A673 (cell line): ENCODE results near the gene S100A12. TPM values are rescaled to one million over a fixed set of nuclear protein-coding genes. Genes with fewer than 3 reads are reported as not detected.

ENCODE experiments used
- BruUV-seq: library from RNA; stranded (reverse); fragments of 400-500 nt; replicated peaks from 2 replicates; lab custom pipeline; 2021; lab: Mats Ljungman, UMichigan
- CTCF ChIA-PET: fragments of 300-600 bp; sonication (Branson Sonifier 250); formaldehyde crosslinking; loops from one replicate; lab custom pipeline; 2022; ENCODE audit warnings: antibody characterized with exemption; lab: Charles Lee
- POLR2A ChIA-PET: fragments of 300-600 bp; sonication (Branson Sonifier 250); formaldehyde crosslinking; loops from one replicate; lab custom pipeline; 2022; ENCODE audit warnings: antibody characterized with exemption; ENCODE audit not compliant: low non-redundant PET; lab: Charles Lee
- DNase-seq: peaks from one replicate; pipeline ENCODE4 v3.0.0-alpha.2; 2015; ENCODE audit warnings: low spot score
- H3K27ac ChIP-seq: fragments of 200-600 bp; sonication (generic); 2 replicates; pipeline ENCODE4 v1.5.1; 2016; ENCODE audit warnings: mixed run types, low read depth, mild to moderate bottlenecking, mixed read lengths, antibody characterized with exemption, low read length; ENCODE audit not compliant: poor library complexity, severe bottlenecking
- H3K27me3 ChIP-seq: fragments of 200-600 bp; sonication (generic); replicated peaks from 2 replicates; pipeline ENCODE4 v1.6.1; 2017; ENCODE audit warnings: mixed run types, low read depth, mild to moderate bottlenecking, mixed read lengths, antibody characterized with exemption, low read length; ENCODE audit not compliant: insufficient read depth, poor library complexity
- H3K36me3 ChIP-seq: fragments of 200-600 bp; sonication (generic); 2 replicates; pipeline ENCODE4 v1.6.1; 2016; ENCODE audit warnings: mixed run types, mild to moderate bottlenecking, mixed read lengths, antibody characterized with exemption, low read length; ENCODE audit not compliant: insufficient read depth, poor library complexity, severe bottlenecking
- H3K4me1 ChIP-seq: fragments of 200-600 bp; sonication (generic); 2 replicates; pipeline ENCODE4 v1.6.1; 2017; ENCODE audit warnings: mixed run types, mild to moderate bottlenecking, mixed read lengths, antibody characterized with exemption, low read length; ENCODE audit not compliant: insufficient read depth, poor library complexity, severe bottlenecking
- H3K4me3 ChIP-seq: fragments of 200-600 bp; sonication (generic); 2 replicates; pipeline ENCODE4 v1.5.1; 2016; ENCODE audit warnings: low read depth, mixed run types, mild to moderate bottlenecking, mixed read lengths, low read length; ENCODE audit not compliant: poor library complexity, severe bottlenecking
- H3K9me3 ChIP-seq: fragments of 200-600 bp; sonication (generic); 2 replicates; pipeline ENCODE4 v1.6.1; 2016; ENCODE audit warnings: mixed run types, low read depth, mild to moderate bottlenecking, mixed read lengths, antibody characterized with exemption, low read length; ENCODE audit not compliant: poor library complexity, severe bottlenecking
- EZH2 ChIP-seq: fragments of 200-600 bp; sonication (generic); IDR thresholded peaks from 2 replicates; pipeline ENCODE4 v1.6.1; 2017; ENCODE audit warnings: borderline replicate concordance, low read depth, mild to moderate bottlenecking, mixed read lengths, antibody characterized with exemption, low read length; ENCODE audit not compliant: poor library complexity, severe bottlenecking
- intact Hi-C: fragments of 100-400 bp; cut with micrococcal nuclease; formaldehyde crosslinking; loops from one replicate; pipeline ENCODE4 v1.10.0; 2022; ENCODE audit not compliant: unreplicated experiment
- total RNA-seq: library from RNA; stranded (reverse); gene quantifications from 2 replicates; pipeline ENCODE4 v1.2.3, GENCODE V29; 2021
- TF ChIP-seq, protein P1 (sequence below): fragments of 300-800, 200-600 bp; sonication (generic); conservative IDR thresholded peaks from 2 replicates; pipeline ENCODE4 v1.5.1; 2017; ENCODE audit warnings: low read depth, mild to moderate bottlenecking, antibody characterized with exemption, low read length, moderate library complexity, mixed read lengths

The S100A12 gene
- total RNA-seq, 1 experiment from 2014 or later = not detected

DNA sequence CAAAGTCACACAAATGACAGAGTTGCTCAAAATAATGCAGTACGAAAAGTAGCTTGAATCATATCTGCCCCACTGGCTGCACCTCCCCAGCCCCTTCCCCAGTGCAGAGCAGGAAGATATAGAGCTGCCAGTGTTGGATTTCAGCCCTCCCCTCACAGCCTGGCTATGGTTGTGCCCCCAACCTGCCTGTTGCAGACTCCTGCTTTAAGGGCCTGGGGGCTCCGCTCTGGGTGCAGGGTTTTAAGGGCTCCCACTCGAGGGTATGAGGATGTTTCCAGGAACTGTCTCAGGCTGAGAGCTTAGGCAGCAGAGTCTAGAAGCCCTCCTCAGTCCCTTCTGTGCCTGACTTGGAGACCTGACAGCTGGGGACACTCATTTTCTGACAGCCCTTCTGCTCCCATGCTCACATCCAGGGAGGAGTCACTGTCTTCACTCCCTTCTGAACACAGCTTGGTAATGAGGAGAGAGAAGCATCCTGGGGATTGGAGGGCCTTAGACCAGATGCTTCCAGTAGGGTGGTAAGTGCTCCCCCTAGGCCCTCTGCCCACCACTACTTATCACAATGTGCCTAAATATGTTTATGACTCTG lies 13.1 kb downstream of the S100A12 start:
- no TSS peak for BruUV-seq
- CTCF ChIA-PET = no interaction called here
- no peak for DNase-seq
- Histone ChIP-seq H3K27ac (no peak overlapping the region), H3K27me3 (peaks cover 43% of the 10 kb centered on the region), H3K36me3 (no peaks in the 10 kb centered on the region), H3K9me3 (no peaks in the 10 kb centered on the region), H3K4me1 (no peaks in the 10 kb centered on the region), H3K4me3 (no peak overlapping the region)
- intact Hi-C loops = no loop called here
- POLR2A ChIA-PET = no interaction called here
- TF ChIP-seq, protein P1, sequence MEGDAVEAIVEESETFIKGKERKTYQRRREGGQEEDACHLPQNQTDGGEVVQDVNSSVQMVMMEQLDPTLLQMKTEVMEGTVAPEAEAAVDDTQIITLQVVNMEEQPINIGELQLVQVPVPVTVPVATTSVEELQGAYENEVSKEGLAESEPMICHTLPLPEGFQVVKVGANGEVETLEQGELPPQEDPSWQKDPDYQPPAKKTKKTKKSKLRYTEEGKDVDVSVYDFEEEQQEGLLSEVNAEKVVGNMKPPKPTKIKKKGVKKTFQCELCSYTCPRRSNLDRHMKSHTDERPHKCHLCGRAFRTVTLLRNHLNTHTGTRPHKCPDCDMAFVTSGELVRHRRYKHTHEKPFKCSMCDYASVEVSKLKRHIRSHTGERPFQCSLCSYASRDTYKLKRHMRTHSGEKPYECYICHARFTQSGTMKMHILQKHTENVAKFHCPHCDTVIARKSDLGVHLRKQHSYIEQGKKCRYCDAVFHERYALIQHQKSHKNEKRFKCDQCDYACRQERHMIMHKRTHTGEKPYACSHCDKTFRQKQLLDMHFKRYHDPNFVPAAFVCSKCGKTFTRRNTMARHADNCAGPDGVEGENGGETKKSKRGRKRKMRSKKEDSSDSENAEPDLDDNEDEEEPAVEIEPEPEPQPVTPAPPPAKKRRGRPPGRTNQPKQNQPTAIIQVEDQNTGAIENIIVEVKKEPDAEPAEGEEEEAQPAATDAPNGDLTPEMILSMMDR = no peak
- TF ChIP-seq EZH2 = no peak

DNA sequence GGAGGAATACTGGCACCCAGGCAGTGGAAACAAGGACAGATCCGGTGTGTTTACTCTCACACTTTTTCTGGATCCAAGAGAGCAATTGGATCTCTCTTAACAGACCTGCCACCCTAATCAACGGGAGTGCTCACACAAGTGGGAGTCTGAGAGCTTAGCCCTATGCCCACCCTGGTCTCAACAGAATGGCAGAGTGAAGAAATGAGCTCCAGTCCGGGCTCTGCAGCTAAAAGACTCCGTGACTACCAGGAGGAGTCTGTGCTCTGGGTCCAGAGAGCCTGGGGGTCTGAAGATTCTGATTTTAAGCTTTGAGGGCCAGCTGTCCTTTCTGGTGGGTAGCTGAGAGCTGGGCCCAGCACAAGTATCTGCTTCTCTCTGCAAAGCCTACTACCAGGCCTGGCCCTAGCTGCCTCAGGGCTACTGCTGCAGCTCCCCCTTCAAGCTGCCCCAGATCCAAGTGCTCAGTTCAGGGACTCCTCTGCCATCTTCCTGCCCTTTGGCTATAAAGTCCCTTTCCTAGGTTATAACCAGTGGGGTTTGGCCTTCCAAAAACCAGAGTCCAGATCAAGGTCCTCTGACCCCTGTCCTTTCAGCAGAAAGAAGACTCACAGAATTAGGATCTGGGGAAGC lies 13.8 kb downstream of the S100A12 start:
- POLR2A ChIA-PET = no interaction called here
- no TSS peak for BruUV-seq
- Histone ChIP-seq H3K27me3 (peaks cover 44% of the 10 kb centered on the region), H3K27ac (no peak overlapping the region), H3K4me3 (no peak overlapping the region), H3K4me1 (no peaks in the 10 kb centered on the region), H3K36me3 (no peaks in the 10 kb centered on the region), H3K9me3 (no peaks in the 10 kb centered on the region)
- CTCF ChIA-PET = no interaction called here
- intact Hi-C loops = no loop called here
- no peak for TF ChIP-seq EZH2
- TF ChIP-seq, protein P1 = no peak
- DNase-seq = no peak

DNA sequence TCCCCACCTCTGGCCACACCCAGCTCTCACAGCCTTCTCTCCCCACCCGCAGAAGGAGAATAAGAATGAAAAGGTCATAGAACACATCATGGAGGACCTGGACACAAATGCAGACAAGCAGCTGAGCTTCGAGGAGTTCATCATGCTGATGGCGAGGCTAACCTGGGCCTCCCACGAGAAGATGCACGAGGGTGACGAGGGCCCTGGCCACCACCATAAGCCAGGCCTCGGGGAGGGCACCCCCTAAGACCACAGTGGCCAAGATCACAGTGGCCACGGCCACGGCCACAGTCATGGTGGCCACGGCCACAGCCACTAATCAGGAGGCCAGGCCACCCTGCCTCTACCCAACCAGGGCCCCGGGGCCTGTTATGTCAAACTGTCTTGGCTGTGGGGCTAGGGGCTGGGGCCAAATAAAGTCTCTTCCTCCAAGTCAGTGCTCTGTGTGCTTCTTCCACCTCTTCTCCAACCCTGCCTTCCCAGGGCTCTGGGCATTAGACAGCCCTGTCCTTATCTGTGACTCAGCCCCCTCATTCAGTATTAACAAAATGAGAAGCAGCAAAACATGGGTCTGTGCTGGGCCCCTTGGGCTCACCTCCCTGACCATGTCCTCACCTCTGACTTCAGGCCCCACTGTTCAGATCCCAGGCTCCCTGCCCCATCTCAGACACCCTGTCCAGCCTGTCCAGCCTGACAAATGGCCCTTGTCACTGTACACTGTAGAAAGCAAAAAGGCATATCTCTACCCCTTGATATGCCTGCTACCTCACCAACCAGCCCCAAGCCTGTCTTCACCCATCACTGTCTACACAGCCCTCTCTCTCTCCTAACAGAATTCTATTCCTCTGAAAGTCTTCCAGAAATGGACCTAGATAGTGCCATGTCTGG lies 14.6 kb downstream of the S100A12 start:
- Histone ChIP-seq H3K27ac (no peak overlapping the region), H3K9me3 (no peaks in the 10 kb centered on the region), H3K27me3 (peaks cover 36% of the 10 kb centered on the region), H3K36me3 (no peaks in the 10 kb centered on the region), H3K4me1 (no peaks in the 10 kb centered on the region), H3K4me3 (no peak overlapping the region)
- TF ChIP-seq EZH2 = no peak
- TF ChIP-seq, protein P1 = no peak
- intact Hi-C loops = no loop called here
- ChIA-PET CTCF (no interaction called here), POLR2A (no interaction called here)
- BruUV-seq = no TSS peak
- no peak for DNase-seq
